H1 (cell line): Measurements from ENCODE around the gene HOXB6. TPM values are rescaled to one million over a fixed set of nuclear protein-coding genes. Genes with fewer than 3 reads are reported as not detected.

Experiments
- CTCF ChIA-PET: fragments of 300-600 bp; sonication (Branson Sonifier 250); formaldehyde crosslinking; loops from one replicate; lab custom pipeline; 2021; ENCODE audit not compliant: partially characterized antibody; lab: Charles Lee
- POLR2A ChIA-PET: fragments of 300-600 bp; sonication (Branson Sonifier 250); formaldehyde crosslinking; loops from one replicate; lab custom pipeline; 2021; ENCODE audit warnings: inconsistent platforms; ENCODE audit not compliant: partially characterized antibody; lab: Charles Lee
- DNase-seq, 2 experiments: peaks; one replicate each; pipeline versions ENCODE4 v3.0.0 to v3.0.0-alpha.2; 2010 to 2022; ENCODE audit warnings: low spot score in 2 of 2, low read depth in 1 of 2, mixed read lengths in 1 of 2
- FAIRE-seq: peaks from 2 replicates; lab custom pipeline; 2011; peaks lifted over from hg19 to GRCh38; lab: Jason Lieb, UNC
- H2AFZ ChIP-seq: 2 replicates; pipeline ENCODE4 v1.8.1; 2012; ENCODE audit warnings: low read length, inconsistent platforms
- H2AK5ac ChIP-seq: 2 replicates; pipeline ENCODE4 v1.6.1; 2013; ENCODE audit warnings: low read depth, low read length
- H2BK120ac ChIP-seq: replicated peaks from 2 replicates; pipeline ENCODE3; 2013; ENCODE audit warnings: low read depth, low read length, inconsistent platforms
- H2BK12ac ChIP-seq: 2 replicates; pipeline ENCODE4 v1.6.1; 2013; ENCODE audit warnings: low read depth, low read length
- H2BK15ac ChIP-seq: 2 replicates; pipeline ENCODE4 v1.6.1; 2013; ENCODE audit warnings: low read length
- H2BK20ac ChIP-seq: 2 replicates; pipeline ENCODE4 v1.6.1; 2013; ENCODE audit warnings: low read length
- H2BK5ac ChIP-seq: 2 replicates; pipeline ENCODE4 v1.6.1; 2013; ENCODE audit warnings: low read depth, low read length
- H3K14ac ChIP-seq: 2 replicates; pipeline ENCODE4 v1.6.1; 2013; ENCODE audit warnings: inconsistent platforms; ENCODE audit not compliant: insufficient read length
- H3K18ac ChIP-seq: 2 replicates; pipeline ENCODE4 v1.6.1; 2013; ENCODE audit warnings: low read length; ENCODE audit errors: extremely low read depth
- H3K23ac ChIP-seq: 2 replicates; pipeline ENCODE4 v1.6.1; 2013; ENCODE audit warnings: inconsistent platforms; ENCODE audit not compliant: insufficient read length
- H3K23me2 ChIP-seq: 2 replicates; pipeline ENCODE4 v1.6.1; 2013; ENCODE audit warnings: low read depth, low read length
- H3K27ac ChIP-seq: 2 replicates; pipeline ENCODE4 v1.6.1; 2011; ENCODE audit warnings: low read depth, low read length, inconsistent platforms
- H3K27me3 ChIP-seq, 4 experiments: replicated peaks in 1 of 4; 1 replicate in 1 of 4; 2 replicates in 3 of 4; pipeline versions ENCODE4 v1.6.1 to v1.8.1; 2011 to 2013; ENCODE audit warnings: low read length in 3 of 4, mild to moderate bottlenecking in 3 of 4, inconsistent platforms in 2 of 4, mixed read lengths in 2 of 4, moderate library complexity in 1 of 4; ENCODE audit not compliant: control insufficient read depth in 3 of 4, insufficient read depth in 3 of 4; ENCODE audit errors: extremely low read depth in 1 of 4
- H3K36me3 ChIP-seq, 4 experiments: 2 replicates each; pipeline versions ENCODE4 v1.6.1 to v1.8.1; 2011 to 2013; ENCODE audit warnings: mild to moderate bottlenecking in 4 of 4, low read length in 3 of 4, moderate library complexity in 2 of 4, control low read depth in 1 of 4, inconsistent platforms in 1 of 4; ENCODE audit not compliant: insufficient read depth in 4 of 4, control insufficient read depth in 2 of 4
- H3K4ac ChIP-seq: replicated peaks from 2 replicates; pipeline ENCODE3; 2013; ENCODE audit warnings: low read length, low read depth, mixed read lengths, inconsistent platforms; ENCODE audit not compliant: insufficient read length
- H3K4me1 ChIP-seq, 4 experiments: replicated peaks in 1 of 4; 1 replicate in 1 of 4; 2 replicates in 3 of 4; pipeline versions ENCODE4 v1.6.1 to v1.8.1; 2011 to 2013; ENCODE audit warnings: low read length in 3 of 4, inconsistent platforms in 2 of 4, mixed read lengths in 1 of 4; ENCODE audit not compliant: insufficient read depth in 4 of 4, control insufficient read depth in 3 of 4
- H3K4me2 ChIP-seq, 2 experiments: 2 replicates each; pipeline versions ENCODE4 v1.6.1 to v1.8.1; 2011 to 2013; ENCODE audit warnings: low read depth in 2 of 2, low read length in 2 of 2, control low read depth in 1 of 2, inconsistent platforms in 1 of 2, mild to moderate bottlenecking in 1 of 2; ENCODE audit not compliant: insufficient read depth in 1 of 2
- H3K4me3 ChIP-seq, 4 experiments: fragments of 200-600, 300-600 bp in 1 of 4; sonication (generic), shearing (Covaris generic), sonication (Bioruptor Twin) in 1 of 4; 2 replicates each; pipeline versions ENCODE4 v1.5.1 to v1.8.1; 2011 to 2016; ENCODE audit warnings: low read length in 4 of 4, low read depth in 3 of 4, control low read depth in 2 of 4, inconsistent platforms in 2 of 4, mild to moderate bottlenecking in 2 of 4, mixed read lengths in 1 of 4, moderate library complexity in 1 of 4; ENCODE audit not compliant: insufficient read depth in 2 of 4; ENCODE audit errors: extremely low read depth in 1 of 4
- H3K56ac ChIP-seq: replicated peaks from 2 replicates; pipeline ENCODE3; 2013; ENCODE audit warnings: low read depth, mild to moderate bottlenecking, mixed read lengths, low read length, inconsistent platforms; ENCODE audit not compliant: insufficient read length
- H3K79me1 ChIP-seq: 2 replicates; pipeline ENCODE4 v1.6.1; 2013; ENCODE audit warnings: low read depth, low read length, control low read depth
- H3K79me2 ChIP-seq, 2 experiments: 2 replicates each; pipeline versions ENCODE4 v1.6.1 to v1.8.1; 2012 to 2013; ENCODE audit warnings: low read length in 2 of 2, mild to moderate bottlenecking in 2 of 2, inconsistent platforms in 1 of 2; ENCODE audit not compliant: insufficient read depth in 2 of 2, control insufficient read depth in 1 of 2
- H3K9ac ChIP-seq, 4 experiments: replicated peaks in 1 of 4; 1 replicate in 1 of 4; 2 replicates in 3 of 4; pipeline versions ENCODE4 v1.6.1 to v1.8.1; 2011 to 2013; ENCODE audit warnings: low read depth in 3 of 4, low read length in 3 of 4, control low read depth in 2 of 4, mild to moderate bottlenecking in 2 of 4, moderate library complexity in 2 of 4, inconsistent platforms in 1 of 4; ENCODE audit errors: extremely low read depth in 1 of 4
- H3K9me3 ChIP-seq, 2 experiments: 2 replicates each; pipeline versions ENCODE4 v1.6.1 to v1.8.1; 2012 to 2013; ENCODE audit warnings: mild to moderate bottlenecking in 2 of 2, moderate library complexity in 2 of 2, control low read depth in 1 of 2, inconsistent platforms in 1 of 2, low read depth in 1 of 2, low read length in 1 of 2, mixed read lengths in 1 of 2; ENCODE audit not compliant: insufficient read depth in 2 of 2
- H4K20me1 ChIP-seq, 2 experiments: replicated peaks in 1 of 2; 2 replicates each; pipeline versions ENCODE3 to v1.8.1; 2011 to 2013; ENCODE audit warnings: inconsistent platforms in 2 of 2, low read length in 2 of 2, mild to moderate bottlenecking in 1 of 2; ENCODE audit not compliant: insufficient read depth in 2 of 2, control insufficient read depth in 1 of 2
- H4K5ac ChIP-seq: 2 replicates; pipeline ENCODE4 v1.6.1; 2013; ENCODE audit warnings: low read length, low read depth, mixed read lengths, inconsistent platforms; ENCODE audit not compliant: insufficient read length
- H4K8ac ChIP-seq: 2 replicates; pipeline ENCODE4 v1.8.0; 2013; ENCODE audit warnings: mild to moderate bottlenecking, moderate library complexity, low read length, inconsistent platforms; ENCODE audit not compliant: insufficient read depth; ENCODE audit errors: extremely low read depth
- H4K91ac ChIP-seq: replicated peaks from 2 replicates; pipeline ENCODE3; 2013; ENCODE audit warnings: low read length, mixed read lengths, inconsistent platforms; ENCODE audit not compliant: insufficient read length
- CBX8 ChIP-seq: fragments of 300-800, 300-1000 bp; sonication (generic); IDR thresholded peaks from 2 replicates; pipeline ENCODE4 v1.7.1; 2016; ENCODE audit warnings: low read depth, low read length, borderline replicate concordance
- PHF8 ChIP-seq: fragments of 200-600 bp; sonication (generic); conservative IDR thresholded peaks from 2 replicates; pipeline ENCODE4 v1.7.1; 2012; ENCODE audit warnings: low read depth, mild to moderate bottlenecking, inconsistent platforms, low read length, moderate library complexity
- WGBS, 2 experiments: shearing (Covaris generic) in 1 of 2; methylation state at CpG; one replicate each; pipeline versions ENCODE4 v1.1.6 to v1.1.7; 2013 to 2015; ENCODE audit warnings: low lambda C conversion rate in 2 of 2, mixed read lengths in 2 of 2, inconsistent platforms in 1 of 2, low coverage in 1 of 2, missing lambda C conversion rate in 1 of 2; ENCODE audit not compliant: insufficient replicate concordance in 2 of 2, insufficient coverage in 1 of 2, insufficient read length in 1 of 2; ENCODE audit errors: extremely low coverage in 1 of 2, missing lambda C conversion rate in 1 of 2; 5-methylcytosine and 5-hydroxymethylcytosine counted together
- polyA plus RNA-seq, 7 experiments: library from polyadenylated mRNA; depleted of rRNA in 3 of 7; stranded (reverse) in 5 of 7; unstranded in 2 of 7; fragments of >200 nt in 5 of 7; fragments of 200-250 nt in 2 of 7; gene quantifications; 1 replicate in 5 of 7; 2 replicates in 1 of 7; 4 replicates in 1 of 7; pipeline versions ENCODE4 v1.2.1 to v1.2.3, GENCODE V29; 2011 to 2013; ENCODE audit warnings: missing spikeins in 2 of 7, mixed read lengths in 2 of 7
- total RNA-seq: library from RNA; stranded (reverse); fragmentation: NEBNext Ultra II Directional; extraction: Animal tissue kit (Norgen Biotek cat#: 25700); gene quantifications from 2 replicates; pipeline ENCODE4 v1.2.1, GENCODE V29; 2021

The HOXB6 gene
- total and polyA plus RNA-seq, 2 of the 8 experiments (the other 6 are each of a cell fraction or from before 2014, with no cell fraction given) = not detected

DNA sequence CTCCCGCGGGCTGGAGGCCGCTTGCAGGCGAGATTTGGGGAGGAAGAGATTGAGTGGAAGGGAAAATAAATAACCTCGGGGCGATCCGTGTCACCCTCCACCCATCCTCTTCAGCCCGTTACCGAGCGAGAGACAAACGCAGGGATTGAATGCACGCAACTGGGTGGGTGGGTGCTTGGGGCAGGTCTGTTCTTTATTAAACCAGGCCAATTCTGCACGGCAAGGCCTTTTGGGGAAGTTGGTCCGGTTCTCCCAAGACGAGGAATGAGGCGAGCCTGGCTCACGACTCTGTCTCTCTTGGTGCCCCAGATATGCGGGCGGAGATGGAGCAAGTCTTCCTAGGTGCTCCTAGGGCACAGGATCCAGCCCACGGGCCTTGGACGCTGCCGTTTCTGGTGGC, 6.4 kb upstream of the HOXB6 start:
- Histone ChIP-seq H2AFZ (no peak overlapping the region), H4K5ac (no peak overlapping the region), H3K9me3 (no peaks in the 10 kb centered on the region; a peak in 1 of 4 replicates), H3K4ac (no peak overlapping the region), H4K20me1 (peaks cover 28 to 35% of the 10 kb centered on the region in 2 experiments), H3K14ac (no peak overlapping the region), H3K9ac (no peak overlapping the region), H3K4me2 (peak overlapping the region; percentile 41 to 57; a peak in 1 of 4 replicates), H3K79me1 (no peaks in the 10 kb centered on the region), H3K56ac (no peak overlapping the region), H3K23me2 (peaks cover 2% of the 10 kb centered on the region; the same call in 1 of the 2 replicates), H3K27ac (no peak overlapping the region), H2AK5ac (no peak overlapping the region), H2BK15ac (no peak overlapping the region), H4K8ac (no peak overlapping the region), H3K4me3 (peak overlapping the region in 1 of 4 experiments; percentile 46; a peak in 2 of 8 replicates), H2BK5ac (no peak overlapping the region), H3K36me3 (peaks cover 0 to 18% (median 0%) of the 10 kb centered on the region in 4 experiments; a peak in 1 of 8 replicates), H3K4me1 (peaks cover 0 to 7% (median 4%) of the 10 kb centered on the region in 4 experiments; a peak in 5 of 7 replicates), H2BK20ac (no peak overlapping the region), H3K18ac (no peak overlapping the region), H3K27me3 (peaks cover 97 to 100% (median 99%) of the 10 kb centered on the region in 4 experiments), H2BK12ac (no peak overlapping the region), H3K23ac (no peak overlapping the region), H4K91ac (no peak overlapping the region), H2BK120ac (no peak overlapping the region), H3K79me2 (no peaks in the 10 kb centered on the region)
- CTCF ChIA-PET = no interaction called here
- POLR2A ChIA-PET = no interaction called here
- FAIRE-seq = no peak
- 10% methylated on average over 19 of the region's 22 CpGs; no CpG with 5 or more reads in 1 of the 2 experiments for WGBS, 2 experiments
- TF ChIP-seq CBX8 (0 out of 2 replicates have a peak, but pooled peaks have one; percentile 34), PHF8 (no peak)
- no peak for DNase-seq
